Liver (tissue), 9 donors: ENCODE data around the gene PITPNC1. TPM values are rescaled to one million over a fixed set of nuclear protein-coding genes. Genes with fewer than 3 reads are reported as not detected.

ENCODE experiments used
- DNase-seq: peaks from one replicate; pipeline ENCODE4 v3.0.0-alpha.2; 2017; ENCODE audit warnings: low spot score
- H3K27ac ChIP-seq, 2 donors: one replicate each; pipeline ENCODE4 v1.7.0; 2013; ENCODE audit warnings: inconsistent platforms in 2 of 2, low read length in 2 of 2, control low read depth in 1 of 2, low read depth in 1 of 2, mild to moderate bottlenecking in 1 of 2
- H3K27me3 ChIP-seq, 4 donors: one replicate each; pipeline versions ENCODE4 v1.6.1 to v1.7.0; 2013; ENCODE audit warnings: low read length in 3 of 4, inconsistent platforms in 1 of 4, mild to moderate bottlenecking in 1 of 4, moderate library complexity in 1 of 4; ENCODE audit not compliant: control insufficient read depth in 4 of 4, insufficient read depth in 4 of 4
- H3K36me3 ChIP-seq, 4 donors: one replicate each; pipeline versions ENCODE4 v1.6.1 to v1.7.0; 2013; ENCODE audit warnings: low read length in 3 of 4, mild to moderate bottlenecking in 3 of 4, low read depth in 1 of 4, moderate library complexity in 1 of 4; ENCODE audit not compliant: control insufficient read depth in 4 of 4, insufficient read depth in 3 of 4
- H3K4me1 ChIP-seq, 4 donors: one replicate each; pipeline versions ENCODE4 v1.6.1 to v1.7.0; 2013; ENCODE audit warnings: low read length in 3 of 4, mild to moderate bottlenecking in 3 of 4, moderate library complexity in 1 of 4; ENCODE audit not compliant: control insufficient read depth in 4 of 4, insufficient read depth in 4 of 4
- H3K4me3 ChIP-seq, 3 donors: one replicate each; pipeline versions ENCODE4 v1.6.1 to v1.7.0; 2013; ENCODE audit warnings: low read length in 3 of 3, control low read depth in 1 of 3, low read depth in 1 of 3, mild to moderate bottlenecking in 1 of 3
- H3K9ac ChIP-seq, 2 donors: one replicate each; pipeline ENCODE4 v1.7.0; 2013; ENCODE audit warnings: low read length in 2 of 2, mild to moderate bottlenecking in 2 of 2, moderate library complexity in 2 of 2, control low read depth in 1 of 2, low read depth in 1 of 2
- H3K9me3 ChIP-seq, 4 donors: one replicate each; pipeline versions ENCODE4 v1.6.1 to v1.7.0; 2013; ENCODE audit warnings: low read length in 3 of 4; ENCODE audit not compliant: control insufficient read depth in 4 of 4
- EGR1 ChIP-seq, 2 donors: IDR thresholded peaks; 2 replicates each; pipeline ENCODE4 v1.6.1; 2016 to 2018; ENCODE audit warnings: antibody characterized with exemption in 2 of 2, low read depth in 2 of 2
- FOXA1 ChIP-seq: IDR thresholded peaks from 2 replicates; pipeline ENCODE4 v1.6.1; 2016; ENCODE audit warnings: antibody characterized with exemption
- FOXA2 ChIP-seq: IDR thresholded peaks from 2 replicates; pipeline ENCODE4 v1.6.1; 2016; ENCODE audit warnings: antibody characterized with exemption
- GABPA ChIP-seq, 2 donors: IDR thresholded peaks in 1 of 2; conservative IDR thresholded peaks in 1 of 2; 2 replicates each; pipeline ENCODE4 v1.6.1; 2016; ENCODE audit warnings: antibody characterized with exemption in 2 of 2, mild to moderate bottlenecking in 1 of 2, moderate library complexity in 1 of 2
- HNF4A ChIP-seq, 2 donors: conservative IDR thresholded peaks; 2 replicates each; pipeline ENCODE4 v1.6.1; 2016; ENCODE audit warnings: antibody characterized with exemption in 2 of 2, mild to moderate bottlenecking in 2 of 2
- HNF4G ChIP-seq: IDR thresholded peaks from 2 replicates; pipeline ENCODE4 v1.6.1; 2016; ENCODE audit warnings: antibody characterized with exemption
- JUND ChIP-seq, 2 donors: IDR thresholded peaks; 2 replicates each; pipeline ENCODE4 v1.6.1; 2016; ENCODE audit warnings: antibody characterized with exemption in 2 of 2
- NR2F2 ChIP-seq: IDR thresholded peaks from 2 replicates; pipeline ENCODE4 v1.6.1; 2016; ENCODE audit warnings: antibody characterized with exemption
- RAD21 ChIP-seq, 2 donors: IDR thresholded peaks; 2 replicates each; pipeline ENCODE4 v1.6.1; 2016; ENCODE audit warnings: antibody characterized with exemption in 2 of 2, mild to moderate bottlenecking in 2 of 2
- SP1 ChIP-seq: IDR thresholded peaks from 2 replicates; pipeline ENCODE4 v1.6.1; 2018; ENCODE audit warnings: antibody characterized with exemption, mild to moderate bottlenecking
- YY1 ChIP-seq: IDR thresholded peaks from 2 replicates; pipeline ENCODE4 v1.6.1; 2016; ENCODE audit warnings: antibody characterized with exemption, mild to moderate bottlenecking
- WGBS: extraction: QIAGEN DNeasy Blood & Tissue Kit; methylation state at CpG from one replicate; pipeline ENCODE4 v1.1.7; 2013; 5-methylcytosine and 5-hydroxymethylcytosine counted together
- polyA plus RNA-seq, 2 donors: library from polyadenylated mRNA; stranded (reverse) in 1 of 2; unstranded in 1 of 2; fragments of 200-250 nt in 1 of 2; fragments of >200 nt in 1 of 2; fragmentation: Nextera tagmentation in 1 of 2; extraction: Ambion mirVana in 1 of 2; gene quantifications; one replicate each; pipeline versions ENCODE4 v1.2.1 to v1.2.3, GENCODE V29; 2013 to 2015
- total RNA-seq, 2 donors: library from RNA; depleted of rRNA; stranded (reverse); fragments of >200 nt; gene quantifications; one replicate each; pipeline ENCODE4 v1.2.3, GENCODE V29; 2014
- TF ChIP-seq, protein P1 (sequence below): IDR thresholded peaks from 2 replicates; pipeline ENCODE4 v1.6.1; 2016; ENCODE audit warnings: antibody characterized with exemption
- TF ChIP-seq, protein P2 (sequence below): IDR thresholded peaks from 2 replicates; pipeline ENCODE4 v1.6.1; 2016; ENCODE audit warnings: antibody characterized with exemption
- TF ChIP-seq, protein P3 (sequence below): IDR thresholded peaks from 2 replicates; pipeline ENCODE4 v1.6.1; 2016; ENCODE audit warnings: antibody characterized with exemption
- TF ChIP-seq, protein P4 (sequence below): IDR thresholded peaks from 2 replicates; pipeline ENCODE4 v1.6.1; 2016; ENCODE audit warnings: antibody characterized with exemption, mild to moderate bottlenecking
- TF ChIP-seq, protein P5 (sequence below): fragments of 150-350 bp; IDR thresholded peaks from 2 replicates; pipeline ENCODE4 v1.5.1; 2017; ENCODE audit warnings: improper control_type of control experiment, low read depth, low read length; ENCODE audit not compliant: missing input control
- donor health status: healthy.
- donor health status: healthy.
- donor health status: healthy.
- donor health status: healthy.
- donor health status: healthy.

Gene PITPNC1
- total and polyA plus RNA-seq, 4 donors = 2.3 to 10.2 (median 5.7) TPM

DNA sequence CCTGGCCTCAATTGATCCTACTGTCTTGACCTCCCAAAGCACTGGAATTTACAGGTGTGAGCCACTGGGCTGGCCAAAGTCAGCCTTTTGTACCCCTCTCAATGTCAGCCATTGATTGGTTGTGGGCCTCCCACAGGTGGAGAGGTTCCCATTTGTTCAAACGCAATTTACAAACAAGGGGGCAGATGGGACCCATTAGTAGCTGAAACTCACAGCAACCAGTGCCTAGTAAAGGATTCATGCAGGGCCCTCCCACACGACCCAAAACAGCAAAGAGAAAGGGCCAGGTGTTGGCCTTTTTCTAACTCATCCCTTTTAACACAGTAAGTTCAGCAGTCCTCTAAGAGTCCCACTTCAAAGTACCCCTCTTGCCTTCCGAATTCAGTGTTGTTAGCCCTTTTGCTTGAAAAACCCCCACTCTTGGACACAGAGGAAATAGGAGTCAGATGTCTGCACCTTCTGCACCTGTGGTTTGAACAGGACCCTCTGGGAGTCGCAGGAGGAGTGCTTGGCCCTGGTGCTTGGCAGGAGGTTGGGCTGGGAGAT, 89.2 kb downstream of the PITPNC1 start:
- WGBS = 91% methylated on average over 4 of the region's 4 CpGs
- Histone ChIP-seq H3K9ac (no peak overlapping the region), H3K9me3 (no peaks in the 10 kb centered on the region), H3K4me1 (peaks cover 0 to 3% (median 0%) of the 10 kb centered on the region in 4 donors), H3K4me3 (no peak overlapping the region), H3K36me3 (no peaks in the 10 kb centered on the region), H3K27me3 (no peaks in the 10 kb centered on the region), H3K27ac (no peak overlapping the region)
- DNase-seq = no peak
- no peak for TF ChIP-seq NR2F2
- TF ChIP-seq FOXA1 = no peak
- TF ChIP-seq, protein P1, sequence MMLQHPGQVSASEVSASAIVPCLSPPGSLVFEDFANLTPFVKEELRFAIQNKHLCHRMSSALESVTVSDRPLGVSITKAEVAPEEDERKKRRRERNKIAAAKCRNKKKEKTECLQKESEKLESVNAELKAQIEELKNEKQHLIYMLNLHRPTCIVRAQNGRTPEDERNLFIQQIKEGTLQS = no peak
- TF ChIP-seq, protein P2, sequence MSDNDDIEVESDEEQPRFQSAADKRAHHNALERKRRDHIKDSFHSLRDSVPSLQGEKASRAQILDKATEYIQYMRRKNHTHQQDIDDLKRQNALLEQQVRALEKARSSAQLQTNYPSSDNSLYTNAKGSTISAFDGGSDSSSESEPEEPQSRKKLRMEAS = no peak
- TF ChIP-seq JUND (IDR thresholded peaks at IDR 0.05) = no peak
- TF ChIP-seq HNF4G = no peak
- no peak for TF ChIP-seq RAD21 (IDR thresholded peaks at IDR 0.05)
- TF ChIP-seq SP1 = no peak
- no peak for TF ChIP-seq GABPA (IDR thresholded peaks at IDR 0.05 in 1 of 2, conservative IDR thresholded peaks at IDR 0.05 in 1 of 2)
- TF ChIP-seq HNF4A (conservative IDR thresholded peaks at IDR 0.05) = no peak
- TF ChIP-seq YY1 = no peak
- TF ChIP-seq, protein P3, sequence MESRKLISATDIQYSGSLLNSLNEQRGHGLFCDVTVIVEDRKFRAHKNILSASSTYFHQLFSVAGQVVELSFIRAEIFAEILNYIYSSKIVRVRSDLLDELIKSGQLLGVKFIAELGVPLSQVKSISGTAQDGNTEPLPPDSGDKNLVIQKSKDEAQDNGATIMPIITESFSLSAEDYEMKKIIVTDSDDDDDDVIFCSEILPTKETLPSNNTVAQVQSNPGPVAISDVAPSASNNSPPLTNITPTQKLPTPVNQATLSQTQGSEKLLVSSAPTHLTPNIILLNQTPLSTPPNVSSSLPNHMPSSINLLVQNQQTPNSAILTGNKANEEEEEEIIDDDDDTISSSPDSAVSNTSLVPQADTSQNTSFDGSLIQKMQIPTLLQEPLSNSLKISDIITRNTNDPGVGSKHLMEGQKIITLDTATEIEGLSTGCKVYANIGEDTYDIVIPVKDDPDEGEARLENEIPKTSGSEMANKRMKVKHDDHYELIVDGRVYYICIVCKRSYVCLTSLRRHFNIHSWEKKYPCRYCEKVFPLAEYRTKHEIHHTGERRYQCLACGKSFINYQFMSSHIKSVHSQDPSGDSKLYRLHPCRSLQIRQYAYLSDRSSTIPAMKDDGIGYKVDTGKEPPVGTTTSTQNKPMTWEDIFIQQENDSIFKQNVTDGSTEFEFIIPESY = no peak
- TF ChIP-seq EGR1 (IDR thresholded peaks at IDR 0.05; ENCODE audit: low read depth in 2 of 2) = no peak
- no peak for TF ChIP-seq FOXA2
- TF ChIP-seq, protein P4, sequence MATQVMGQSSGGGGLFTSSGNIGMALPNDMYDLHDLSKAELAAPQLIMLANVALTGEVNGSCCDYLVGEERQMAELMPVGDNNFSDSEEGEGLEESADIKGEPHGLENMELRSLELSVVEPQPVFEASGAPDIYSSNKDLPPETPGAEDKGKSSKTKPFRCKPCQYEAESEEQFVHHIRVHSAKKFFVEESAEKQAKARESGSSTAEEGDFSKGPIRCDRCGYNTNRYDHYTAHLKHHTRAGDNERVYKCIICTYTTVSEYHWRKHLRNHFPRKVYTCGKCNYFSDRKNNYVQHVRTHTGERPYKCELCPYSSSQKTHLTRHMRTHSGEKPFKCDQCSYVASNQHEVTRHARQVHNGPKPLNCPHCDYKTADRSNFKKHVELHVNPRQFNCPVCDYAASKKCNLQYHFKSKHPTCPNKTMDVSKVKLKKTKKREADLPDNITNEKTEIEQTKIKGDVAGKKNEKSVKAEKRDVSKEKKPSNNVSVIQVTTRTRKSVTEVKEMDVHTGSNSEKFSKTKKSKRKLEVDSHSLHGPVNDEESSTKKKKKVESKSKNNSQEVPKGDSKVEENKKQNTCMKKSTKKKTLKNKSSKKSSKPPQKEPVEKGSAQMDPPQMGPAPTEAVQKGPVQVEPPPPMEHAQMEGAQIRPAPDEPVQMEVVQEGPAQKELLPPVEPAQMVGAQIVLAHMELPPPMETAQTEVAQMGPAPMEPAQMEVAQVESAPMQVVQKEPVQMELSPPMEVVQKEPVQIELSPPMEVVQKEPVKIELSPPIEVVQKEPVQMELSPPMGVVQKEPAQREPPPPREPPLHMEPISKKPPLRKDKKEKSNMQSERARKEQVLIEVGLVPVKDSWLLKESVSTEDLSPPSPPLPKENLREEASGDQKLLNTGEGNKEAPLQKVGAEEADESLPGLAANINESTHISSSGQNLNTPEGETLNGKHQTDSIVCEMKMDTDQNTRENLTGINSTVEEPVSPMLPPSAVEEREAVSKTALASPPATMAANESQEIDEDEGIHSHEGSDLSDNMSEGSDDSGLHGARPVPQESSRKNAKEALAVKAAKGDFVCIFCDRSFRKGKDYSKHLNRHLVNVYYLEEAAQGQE = no peak

DNA sequence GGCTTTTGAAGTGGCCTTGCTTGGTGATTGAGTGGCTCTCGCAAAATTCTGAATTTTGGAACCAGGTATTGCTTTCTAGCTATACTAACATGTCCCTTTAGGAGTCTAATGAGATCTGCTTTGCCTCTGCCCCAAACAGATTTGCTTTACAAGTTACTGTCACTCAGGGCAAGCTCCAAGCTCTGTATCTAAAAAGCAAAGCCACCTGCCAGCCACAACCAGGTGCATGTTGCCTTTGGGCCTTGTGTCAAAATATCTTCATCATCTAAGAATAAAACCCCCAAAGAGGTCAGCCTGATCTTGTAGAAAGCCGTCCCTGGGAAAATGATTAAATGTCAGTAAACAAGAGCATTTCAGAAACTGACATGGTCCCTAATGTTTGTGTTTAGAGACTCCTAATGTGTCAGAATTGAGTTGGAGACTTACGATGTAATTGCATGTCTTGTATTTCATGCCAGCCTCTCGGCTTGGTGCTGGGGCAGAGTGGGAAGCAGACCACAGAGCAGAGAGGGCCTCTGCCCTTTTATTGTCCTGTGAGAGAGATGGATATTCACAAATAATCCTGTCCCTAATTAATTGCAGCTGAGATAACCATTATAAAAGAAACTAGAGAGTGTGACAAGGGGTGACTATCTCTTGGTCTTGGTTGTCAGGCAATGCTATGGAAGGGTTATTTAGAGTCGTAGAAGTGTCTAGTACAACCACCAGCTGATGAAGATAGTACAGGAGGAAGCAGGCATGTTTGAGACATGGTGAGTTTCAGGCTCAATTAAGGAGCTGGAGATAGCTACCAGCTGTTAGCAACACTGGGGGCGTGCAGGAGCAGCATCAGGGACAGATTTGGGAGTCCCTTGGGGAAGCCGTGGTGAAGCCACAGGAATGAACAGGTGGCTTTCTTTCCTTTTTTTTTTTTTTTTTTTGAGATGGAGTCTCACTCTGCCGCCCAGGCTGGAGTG, 90.7 kb downstream of the PITPNC1 start:
- Histone ChIP-seq H3K27ac (no peak overlapping the region), H3K27me3 (no peaks in the 10 kb centered on the region), H3K4me1 (peaks cover 0 to 3% (median 0%) of the 10 kb centered on the region in 4 donors), H3K9me3 (no peaks in the 10 kb centered on the region), H3K4me3 (no peak overlapping the region), H3K36me3 (no peaks in the 10 kb centered on the region), H3K9ac (no peak overlapping the region)
- 92% methylated on average over 8 of the region's 8 CpGs for WGBS
- DNase-seq = no peak
- TF ChIP-seq, protein P4 = no peak
- TF ChIP-seq, protein P5, sequence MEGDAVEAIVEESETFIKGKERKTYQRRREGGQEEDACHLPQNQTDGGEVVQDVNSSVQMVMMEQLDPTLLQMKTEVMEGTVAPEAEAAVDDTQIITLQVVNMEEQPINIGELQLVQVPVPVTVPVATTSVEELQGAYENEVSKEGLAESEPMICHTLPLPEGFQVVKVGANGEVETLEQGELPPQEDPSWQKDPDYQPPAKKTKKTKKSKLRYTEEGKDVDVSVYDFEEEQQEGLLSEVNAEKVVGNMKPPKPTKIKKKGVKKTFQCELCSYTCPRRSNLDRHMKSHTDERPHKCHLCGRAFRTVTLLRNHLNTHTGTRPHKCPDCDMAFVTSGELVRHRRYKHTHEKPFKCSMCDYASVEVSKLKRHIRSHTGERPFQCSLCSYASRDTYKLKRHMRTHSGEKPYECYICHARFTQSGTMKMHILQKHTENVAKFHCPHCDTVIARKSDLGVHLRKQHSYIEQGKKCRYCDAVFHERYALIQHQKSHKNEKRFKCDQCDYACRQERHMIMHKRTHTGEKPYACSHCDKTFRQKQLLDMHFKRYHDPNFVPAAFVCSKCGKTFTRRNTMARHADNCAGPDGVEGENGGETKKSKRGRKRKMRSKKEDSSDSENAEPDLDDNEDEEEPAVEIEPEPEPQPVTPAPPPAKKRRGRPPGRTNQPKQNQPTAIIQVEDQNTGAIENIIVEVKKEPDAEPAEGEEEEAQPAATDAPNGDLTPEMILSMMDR = no peak
- TF ChIP-seq FOXA1 = no peak
- TF ChIP-seq, protein P3 = no peak
- no peak for TF ChIP-seq JUND (IDR thresholded peaks at IDR 0.05)
